OCI-M2 (cell line): ENCODE data around the gene ZNF132.
"Not testable (repeated sequence)": the region's sequence is repeated elsewhere in the genome, so short reads cannot be mapped to it uniquely, and the experiment has no call there.

Source experiments
- DNase-seq: peaks from one replicate; lab custom pipeline; 2025; ENCODE audit not compliant: unreplicated experiment; lab: John Stamatoyannopoulos, UW

The ZNF132 gene

GRCh38 chr19:58408152-58409009, 31.6 kb downstream of the ZNF132 start, which contains the start of gene ZNF584:
Gene ZNF584, plus strand, starts transcription at chr19:58408649. Its CDS starts 499 bp downstream, at chr19:58409148.
- peak; percentile 84 for DNase-seq

DNA sequence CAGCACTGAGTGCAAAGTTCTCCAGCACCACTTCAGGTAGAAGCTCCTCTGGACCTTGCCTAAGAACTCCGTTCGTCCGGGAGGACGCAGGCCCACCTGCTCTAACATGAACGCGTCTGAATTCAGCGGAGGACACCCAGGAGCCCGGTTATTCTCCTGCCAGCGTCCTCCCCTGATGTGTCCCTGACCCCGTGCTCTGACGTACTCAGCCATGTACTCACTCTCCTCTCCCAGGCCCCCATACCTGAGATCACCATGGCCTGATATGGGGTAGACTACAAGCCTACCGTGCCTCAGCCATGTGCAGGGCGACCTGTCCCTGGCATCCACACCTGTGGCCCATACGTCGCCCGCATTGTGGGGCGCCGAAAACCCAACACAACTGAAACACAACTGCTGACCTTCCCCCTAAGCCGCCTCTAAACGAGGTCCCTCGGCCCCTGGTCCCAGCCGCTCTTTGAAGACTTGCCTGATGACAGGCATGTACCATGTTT, 32.2 kb downstream of the ZNF132 start:
- DNase-seq = no peak

- DNase-seq = no peak
Measured at GRCh38 chr19:58406818-58407657, 32.9 kb downstream of the ZNF132 start.

DNA sequence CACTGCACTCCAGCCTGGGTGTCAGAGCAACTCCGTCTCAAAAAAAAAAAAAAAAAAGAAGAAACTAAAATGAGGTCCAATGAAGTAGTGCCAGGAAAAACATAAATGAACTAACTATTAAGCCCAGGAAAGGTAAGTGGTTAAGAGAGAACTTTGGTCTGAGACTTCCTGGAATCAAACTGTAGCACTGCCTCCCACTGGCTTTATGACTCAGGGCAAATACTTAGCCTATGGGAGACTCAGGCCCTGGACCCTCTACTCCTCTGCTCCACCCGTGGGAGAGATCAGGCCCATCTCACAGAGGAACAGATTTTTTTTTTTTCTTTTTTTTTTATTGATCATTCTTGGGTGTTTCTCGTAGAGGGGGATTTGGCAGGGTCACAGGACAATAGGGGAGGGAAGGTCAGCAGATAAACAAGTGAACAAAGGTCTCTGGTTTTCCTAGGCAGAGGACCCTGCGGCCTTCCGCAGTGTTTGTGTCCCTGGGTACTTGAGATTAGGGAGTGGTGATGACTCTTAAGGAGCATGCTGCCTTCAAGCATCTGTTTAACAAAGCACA, 36.0 kb downstream of the ZNF132 start:
- DNase-seq = not testable (repeated sequence)

GRCh38 chr19:58401840-58402421, 38.0 kb downstream of the ZNF132 start:
- DNase-seq = no peak

- DNase-seq = peak; percentile 93
Measured at GRCh38 chr19:58400916-58401839, 38.8 kb downstream of the ZNF132 start.

GRCh38 chr19:58400316-58400915, 39.5 kb downstream of the ZNF132 start:
- DNase-seq = no peak

DNA sequence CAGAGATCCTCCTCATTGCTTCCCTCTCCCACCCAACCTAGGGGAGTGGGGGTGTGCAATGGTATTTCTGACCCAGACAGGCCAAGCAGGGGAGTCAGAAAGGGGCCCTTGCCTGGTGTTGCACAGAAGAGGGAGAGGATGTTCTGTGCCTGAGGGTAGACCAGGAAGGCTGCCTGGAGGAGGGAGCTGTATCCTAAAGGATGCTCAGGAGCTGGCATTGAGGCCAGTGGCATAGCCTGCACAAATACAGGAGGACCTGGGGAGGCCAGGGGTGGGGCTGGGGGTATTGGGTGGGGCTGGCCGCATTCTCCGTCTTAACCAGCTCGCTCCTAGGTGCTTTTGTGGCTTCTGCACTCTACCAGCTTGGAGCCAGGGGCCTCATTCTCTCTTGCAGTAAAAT, 40.0 kb downstream of the ZNF132 start:
- no peak for DNase-seq

- DNase-seq = no peak
Measured at GRCh38 chr19:58398545-58398944, 41.4 kb downstream of the ZNF132 start.

- no peak for DNase-seq
Measured at GRCh38 chr19:58398087-58398486, 41.9 kb downstream of the ZNF132 start.

DNA sequence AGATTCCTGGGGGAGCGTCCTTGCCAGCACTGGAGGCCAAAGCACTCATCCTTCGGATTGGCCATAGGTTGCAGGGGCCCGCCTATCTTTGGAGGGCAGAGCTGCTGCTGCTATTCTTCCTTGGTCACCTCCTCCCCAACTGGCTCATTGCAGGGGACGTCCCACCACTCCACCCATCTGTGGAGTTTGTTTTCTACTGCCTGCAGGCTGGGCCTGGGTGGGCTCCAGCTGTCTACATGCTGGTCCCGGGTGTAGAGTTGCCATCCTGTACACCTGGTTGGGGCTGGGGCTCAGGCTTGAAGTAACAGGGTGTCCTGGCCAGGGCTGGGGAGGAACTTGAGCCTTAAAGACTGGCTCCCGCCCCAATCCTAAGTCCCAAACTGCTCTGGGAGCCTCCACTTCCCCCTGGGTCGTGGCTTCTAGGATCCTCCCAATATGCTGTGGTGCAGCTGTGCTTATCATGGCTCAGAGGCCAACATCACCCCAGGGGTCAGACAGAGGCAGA, 42.4 kb downstream of the ZNF132 start:
- DNase-seq = no peak

DNA sequence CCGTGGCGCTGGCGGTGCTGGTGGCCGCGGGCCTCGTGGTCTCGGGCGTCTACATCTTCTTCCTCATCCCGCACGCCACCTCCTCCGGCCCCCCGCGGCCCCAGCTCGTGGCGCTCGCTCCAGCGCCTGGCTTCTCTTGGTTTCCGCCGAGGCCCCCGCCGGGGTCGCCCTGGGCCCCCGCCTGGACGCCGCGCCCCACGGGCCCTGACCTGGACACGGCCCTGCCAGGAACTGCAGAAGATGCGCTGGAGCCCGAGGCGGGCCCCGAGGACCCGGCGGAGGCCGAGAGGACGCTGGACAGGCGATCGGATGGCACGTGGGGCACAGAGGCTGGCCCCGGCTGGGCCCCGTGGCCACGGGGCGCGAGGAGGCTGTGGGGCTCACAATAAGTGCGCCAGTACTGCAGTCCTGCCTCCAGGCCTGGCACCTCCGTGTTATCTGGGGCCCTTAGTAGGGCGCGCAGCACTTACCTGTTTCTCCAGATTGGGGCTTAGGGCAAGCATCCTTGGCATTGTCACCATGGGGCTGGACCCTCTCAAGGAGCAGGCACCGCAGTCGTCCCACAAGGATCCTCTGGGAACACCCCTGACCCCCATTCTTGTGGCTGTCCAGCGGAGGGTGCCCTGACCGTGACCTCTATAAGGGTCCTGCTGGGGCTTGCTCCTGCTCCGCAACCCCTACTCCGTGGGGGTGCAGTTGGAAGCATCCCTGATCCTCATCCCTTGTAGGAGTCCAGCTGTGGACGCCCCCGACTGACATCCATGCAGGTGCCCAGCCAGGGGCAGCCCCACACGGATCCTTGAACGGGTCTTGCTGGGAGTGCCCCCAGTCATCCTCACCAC, 43.0 kb downstream of the ZNF132 start:
- no peak for DNase-seq

- no peak for DNase-seq
Measured at GRCh38 chr19:58395979-58396627, 43.9 kb downstream of the ZNF132 start.

DNA sequence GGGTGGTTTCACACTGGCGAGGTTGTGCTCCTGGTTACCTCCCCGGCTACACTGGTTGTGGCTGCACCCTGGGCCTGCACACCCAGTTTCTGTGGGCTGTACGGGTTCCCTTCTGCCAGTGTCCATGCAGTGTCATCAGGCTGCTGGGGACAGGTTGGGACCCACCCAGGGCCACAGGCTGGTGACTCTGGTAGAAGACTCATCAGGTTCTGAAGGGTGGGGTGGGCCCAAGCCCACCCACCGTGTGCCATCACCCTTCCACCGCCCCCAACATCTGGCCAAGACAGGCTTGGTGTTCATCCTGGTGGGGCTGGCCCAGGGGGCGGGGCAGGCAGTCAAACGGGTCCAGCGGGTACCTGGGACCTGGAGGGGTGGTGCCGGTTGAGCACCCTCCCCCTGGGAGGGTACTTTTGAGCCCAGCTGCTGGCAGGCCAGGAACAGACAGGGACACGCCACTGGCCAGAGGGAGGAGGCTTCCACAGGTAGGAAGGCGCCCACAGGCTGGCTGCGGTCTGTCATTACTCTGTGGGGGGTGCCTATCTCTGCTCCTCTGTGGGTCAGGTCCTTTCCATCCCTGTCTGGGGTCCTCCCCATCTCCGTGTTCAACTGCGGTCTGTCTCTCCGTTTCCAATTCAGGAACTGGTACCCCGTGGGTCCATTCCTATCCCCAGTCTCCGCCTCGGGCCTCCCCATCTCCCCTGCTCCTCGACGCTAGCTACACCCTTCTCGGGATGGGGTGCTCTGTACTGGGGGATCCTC, 44.6 kb downstream of the ZNF132 start, which contains the start of gene RNF225:
Gene RNF225, plus strand, starts transcription at position 437 of the 759 bp plus-strand sequence. CDS start 434 bp downstream, outside the sequence.
- no peak for DNase-seq

DNA sequence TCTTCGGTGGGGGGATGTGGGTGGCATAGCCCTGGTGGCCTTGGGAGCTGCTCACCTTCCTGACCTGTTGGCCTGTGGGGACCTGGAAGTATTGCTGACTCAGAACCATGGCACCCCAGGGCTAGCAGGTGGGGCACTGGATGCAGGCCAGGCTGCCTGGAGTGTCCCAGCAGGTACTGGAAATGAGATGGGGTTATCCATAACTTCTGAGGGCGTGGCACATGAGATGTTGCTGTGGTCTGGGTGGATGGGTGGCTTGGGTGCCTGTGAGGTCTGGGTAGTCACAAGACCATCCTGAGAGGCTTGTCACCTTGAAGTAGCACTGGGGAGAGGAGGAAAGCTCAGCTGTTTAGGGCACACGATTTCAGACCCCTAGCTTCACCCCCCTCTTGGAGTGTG, 45.1 kb downstream of the ZNF132 start:
- no peak for DNase-seq

- DNase-seq = no peak
Measured at GRCh38 chr19:58393725-58394033, 46.3 kb downstream of the ZNF132 start.
